NT2/D1 (cell line): ENCODE data around the gene ANGEL1.

Experiments
- YY1 ChIP-seq: IDR thresholded peaks from 2 replicates; pipeline ENCODE4 v1.6.1; 2011; ENCODE audit not compliant: insufficient read length, insufficient read depth
- ZNF274 ChIP-seq: IDR thresholded peaks from 2 replicates; pipeline ENCODE4 v1.6.1; 2011; ENCODE audit warnings: mild to moderate bottlenecking, low read depth, low read length

- TF ChIP-seq ZNF274: no peak
- no peak for TF ChIP-seq YY1
Observed at GRCh38 chr14:76861574-76862255, 49.0 kb upstream of the ANGEL1 start.
